Lower lobe of right lung (tissue), 2 donors: ENCODE measurements around the gene TRIM73. TPM values are rescaled to one million over a fixed set of nuclear protein-coding genes. Genes with fewer than 3 reads are reported as not detected.
"Not testable (repeated sequence)": the region's sequence is repeated elsewhere in the genome, so short reads cannot be mapped to it uniquely, and the experiment has no call there.

Experiments
- ATAC-seq, 2 donors: fragments of 200-7000 bp; cut with Tn5 transposase; one replicate each; pipeline ENCODE4 v1.9.1; 2020 to 2022; ENCODE audit warnings: mild to moderate bottlenecking in 2 of 2, moderate library complexity in 2 of 2
- DNase-seq: peaks from one replicate; pipeline ENCODE4 v3.0.0-alpha.2; 2020
- H3K27ac ChIP-seq: fragments of 200-600 bp; one replicate; pipeline ENCODE4 v1.8.0; 2022
- H3K27me3 ChIP-seq: fragments of 200-600 bp; one replicate; pipeline ENCODE4 v1.8.0; 2022; ENCODE audit warnings: low read depth
- H3K36me3 ChIP-seq: fragments of 200-600 bp; one replicate; pipeline ENCODE4 v1.8.0; 2022; ENCODE audit warnings: mild to moderate bottlenecking
- H3K4me1 ChIP-seq: fragments of 200-600 bp; one replicate; pipeline ENCODE4 v1.8.0; 2022
- H3K4me3 ChIP-seq: fragments of 200-600 bp; one replicate; pipeline ENCODE4 v1.8.0; 2022; ENCODE audit warnings: mild to moderate bottlenecking
- H3K9me3 ChIP-seq: fragments of 200-600 bp; one replicate; pipeline ENCODE4 v1.8.0; 2022
- intact Hi-C: fragments of 100-400 bp; cut with DNase I; formaldehyde crosslinking; loops from one replicate; pipeline ENCODE4 v1.11.0; 2022
- long read RNA-seq: library from polyadenylated mRNA; unstranded; transcript quantifications from one replicate; pipeline ENCODE4 v2.0.0, GENCODE V29; 2021
- total RNA-seq: library from RNA; stranded (reverse); fragmentation: NEBNext Ultra II Directional; extraction: Animal tissue kit (Norgen Biotek cat#: 25700); gene quantifications from one replicate; pipeline ENCODE4 v1.2.1, GENCODE V29; 2021
- donor health status: DM: no; HTN: yes; CAD: no; lungs with severe emphysema.

The TRIM73 gene
- 5.6 TPM for total RNA-seq
- long read RNA-seq, partial matches to known transcripts = 1 of 4 reads
- long read RNA-seq, other reads (novel, unspliced or antisense) = 2 of 4 reads

DNA sequence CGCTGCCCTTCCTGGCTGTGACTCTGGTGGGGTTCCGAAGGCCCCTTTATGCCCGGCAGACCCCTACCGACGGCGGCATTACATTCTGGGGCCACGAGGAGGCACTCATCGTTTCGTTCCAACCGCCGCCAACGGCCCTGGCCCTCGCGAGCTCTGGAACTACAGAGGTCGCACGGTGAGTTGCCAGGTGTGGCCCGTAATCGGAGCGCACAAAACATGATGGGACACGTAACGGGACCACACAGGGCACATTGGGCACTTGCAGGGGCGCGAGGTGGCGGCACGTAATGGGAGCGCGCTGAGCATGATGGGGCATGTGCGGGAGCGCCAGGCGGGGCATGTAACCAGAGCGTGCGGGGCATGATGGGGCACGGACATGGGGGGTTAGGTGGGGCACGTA lies at the start of gene TRIM73:
TSS of gene TRIM73 (plus strand) at position 301 of the 400 bp plus-strand sequence. CDS start 3,305 bp downstream, outside the sequence.
- H3K27me3 ChIP-seq, intact Hi-C loops, DNase-seq, H3K9me3 ChIP-seq, H3K4me1 ChIP-seq, H3K36me3 ChIP-seq, H3K27ac ChIP-seq, H3K4me3 ChIP-seq: not testable (repeated sequence)
- ATAC-seq = peak; percentile 28 to 38

DNA sequence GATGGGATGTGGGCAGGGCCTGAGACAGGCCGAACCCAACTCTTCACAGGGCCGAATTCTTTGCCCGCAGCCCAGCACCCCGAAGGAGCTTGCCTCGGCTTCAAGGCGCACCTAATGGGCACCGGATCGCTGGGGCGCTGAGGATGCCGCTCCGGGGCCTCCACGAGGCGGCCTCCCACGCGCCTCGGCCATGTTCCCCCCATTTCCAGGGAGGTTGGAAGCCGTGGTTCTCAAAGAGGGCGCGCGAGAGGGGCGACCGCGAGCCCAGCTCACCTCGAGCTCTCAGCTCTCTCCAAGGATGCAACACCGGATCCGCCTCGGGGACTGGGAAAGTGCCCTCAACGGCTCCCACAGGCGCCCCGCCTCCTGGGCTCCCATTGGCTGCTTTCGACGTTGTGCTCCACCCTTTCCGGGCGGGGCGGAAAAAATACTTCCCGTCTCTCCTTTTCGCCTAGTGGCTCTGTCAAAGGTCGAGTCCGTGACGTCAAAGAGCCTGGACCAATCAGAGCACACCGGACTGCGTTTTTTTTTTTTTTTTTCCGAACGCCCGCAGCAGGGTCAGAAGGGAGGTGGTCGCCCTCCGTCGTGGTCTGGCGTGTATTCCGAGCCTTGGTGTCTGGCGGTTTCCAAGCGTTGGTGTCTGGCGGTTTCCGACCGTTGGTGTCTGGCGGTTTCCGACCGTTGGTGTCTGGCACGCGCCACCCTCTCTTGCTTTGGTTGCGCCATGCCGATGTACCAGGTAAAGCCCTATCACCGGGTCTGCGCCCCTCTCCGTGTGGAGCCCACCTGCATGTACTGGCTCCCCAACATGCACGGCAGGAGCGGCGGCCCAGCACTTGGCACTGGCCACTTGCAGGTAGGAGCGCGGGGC lies 36.5 kb upstream of the TRIM73 start:
- H3K27ac ChIP-seq, H3K4me1 ChIP-seq, H3K4me3 ChIP-seq, H3K27me3 ChIP-seq, intact Hi-C loops, H3K9me3 ChIP-seq, H3K36me3 ChIP-seq: not testable (repeated sequence)
- ATAC-seq (peak; percentile 92), DNase-seq (peak; percentile 13)

DNA sequence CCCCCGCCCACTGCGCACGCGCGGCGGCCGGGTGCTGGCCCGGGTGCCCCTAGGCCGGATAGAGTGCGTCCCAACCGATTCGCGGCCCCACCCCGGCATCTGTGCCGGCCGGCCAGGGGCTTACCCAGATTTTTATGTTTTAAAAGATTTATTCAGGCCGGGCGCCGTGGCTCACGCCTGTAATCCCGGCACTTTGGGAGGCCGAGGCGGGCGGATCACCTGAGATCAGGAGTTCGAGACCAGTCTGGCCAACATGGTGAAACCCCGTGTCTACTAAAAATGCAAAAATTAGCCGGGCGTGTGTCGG lies 35.9 kb upstream of the TRIM73 start:
- H3K27ac ChIP-seq, ATAC-seq, H3K4me3 ChIP-seq, H3K27me3 ChIP-seq, H3K36me3 ChIP-seq, intact Hi-C loops, DNase-seq, H3K4me1 ChIP-seq, H3K9me3 ChIP-seq: not testable (repeated sequence)

- H3K4me3 ChIP-seq, H3K27me3 ChIP-seq, H3K27ac ChIP-seq, H3K9me3 ChIP-seq, H3K36me3 ChIP-seq, DNase-seq, ATAC-seq, intact Hi-C loops, H3K4me1 ChIP-seq: not testable (repeated sequence)
Measured at GRCh38 chr7:75364079-75364478, 31.4 kb upstream of the TRIM73 start.

- H3K36me3 ChIP-seq, intact Hi-C loops, H3K4me1 ChIP-seq, DNase-seq, H3K27ac ChIP-seq, H3K27me3 ChIP-seq, H3K9me3 ChIP-seq, ATAC-seq, H3K4me3 ChIP-seq: not testable (repeated sequence)
Measured at GRCh38 chr7:75366643-75367042, 28.8 kb upstream of the TRIM73 start.

DNA sequence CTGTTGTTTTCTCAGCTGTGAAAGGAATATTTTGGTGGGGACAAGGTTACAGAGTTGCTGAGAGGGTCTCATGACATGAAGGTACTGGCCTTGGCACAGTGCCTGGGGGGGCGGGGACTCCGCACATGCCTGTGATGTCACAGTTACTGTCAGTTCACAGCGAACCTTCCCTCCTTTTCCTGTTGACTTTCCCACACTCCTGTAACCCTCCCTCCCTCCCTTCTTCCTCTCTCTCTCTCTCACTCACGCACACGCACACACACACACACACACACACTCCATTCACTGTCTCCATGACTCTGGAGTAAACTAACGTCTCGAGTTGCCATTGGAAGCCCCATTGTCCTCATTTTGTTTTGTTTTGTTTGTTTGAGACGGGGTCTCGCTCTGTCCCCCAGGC lies 28.1 kb upstream of the TRIM73 start:
- DNase-seq = not testable (repeated sequence)

DNA sequence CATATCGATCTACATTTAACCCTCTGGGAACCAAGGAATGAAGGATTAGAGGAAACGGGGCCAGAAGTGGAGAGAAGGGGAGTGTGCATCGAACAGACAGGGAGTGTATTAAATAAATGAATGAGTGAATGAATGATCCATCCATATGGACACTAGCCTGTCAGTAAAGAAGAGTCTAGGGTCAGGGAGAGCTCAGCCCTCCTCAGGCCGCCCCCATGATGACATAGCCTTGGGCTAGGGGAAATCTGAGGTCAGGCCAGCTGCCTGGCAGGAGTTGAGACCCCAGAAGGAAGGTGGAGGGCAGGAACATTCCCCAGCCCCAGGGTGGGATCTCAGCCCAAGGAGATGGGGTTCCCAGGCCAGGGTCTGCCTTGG lies 21.3 kb upstream of the TRIM73 start:
- H3K9me3 ChIP-seq, H3K27me3 ChIP-seq, ATAC-seq: not testable (repeated sequence)

More for the DNA sequence above, 28.1 kb upstream of the TRIM73 start:
- H3K36me3 ChIP-seq, H3K27me3 ChIP-seq, H3K4me3 ChIP-seq, ATAC-seq, intact Hi-C loops, H3K9me3 ChIP-seq, H3K4me1 ChIP-seq, H3K27ac ChIP-seq: not testable (repeated sequence)

DNA sequence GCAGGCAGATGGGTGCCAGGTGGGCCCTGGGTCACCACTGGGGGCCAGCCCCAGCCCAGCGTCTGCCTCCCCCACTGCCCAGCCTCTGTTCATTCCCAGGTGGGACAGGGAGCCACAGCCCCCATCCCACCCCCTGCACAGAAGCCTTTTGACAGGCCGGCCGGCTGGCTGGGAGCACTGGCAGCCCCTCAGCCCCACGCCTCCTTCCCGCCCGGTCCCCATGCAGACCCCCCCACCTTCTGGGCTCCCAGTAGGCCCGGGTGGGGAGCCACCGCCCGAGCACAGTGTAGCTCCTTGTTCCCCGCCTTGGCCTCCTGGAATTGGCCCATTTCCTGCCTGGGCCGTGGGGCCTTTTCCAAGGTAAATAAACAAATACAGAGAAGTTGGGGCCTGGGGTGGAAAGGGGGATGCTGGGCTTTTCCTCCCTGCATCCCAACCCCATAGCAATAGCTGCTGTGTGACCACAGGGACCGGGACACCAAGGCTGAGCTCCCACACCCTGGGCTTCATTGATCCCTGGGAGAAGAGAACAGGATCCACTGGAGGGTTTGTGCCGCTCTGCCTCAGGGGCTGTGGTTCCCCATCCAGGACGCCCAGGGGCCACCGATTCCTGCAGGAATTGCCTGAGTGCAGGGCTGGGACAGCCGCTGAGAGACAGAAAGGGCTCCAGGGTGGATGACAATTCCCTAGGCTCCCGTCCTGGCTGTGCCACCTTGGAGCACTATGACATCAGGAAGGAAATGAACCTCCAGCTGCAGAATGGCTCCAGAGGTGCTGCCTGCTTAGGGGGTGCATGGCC lies 20.7 kb upstream of the TRIM73 start:
- DNase-seq, intact Hi-C loops, H3K4me3 ChIP-seq, H3K27me3 ChIP-seq, H3K9me3 ChIP-seq, H3K36me3 ChIP-seq, H3K27ac ChIP-seq, H3K4me1 ChIP-seq: not testable (repeated sequence)
- peak; percentile 23 to 50 for ATAC-seq

More for the DNA sequence above, 21.3 kb upstream of the TRIM73 start:
- intact Hi-C loops, H3K4me3 ChIP-seq, DNase-seq, H3K4me1 ChIP-seq, H3K27ac ChIP-seq, H3K36me3 ChIP-seq: not testable (repeated sequence)

DNA sequence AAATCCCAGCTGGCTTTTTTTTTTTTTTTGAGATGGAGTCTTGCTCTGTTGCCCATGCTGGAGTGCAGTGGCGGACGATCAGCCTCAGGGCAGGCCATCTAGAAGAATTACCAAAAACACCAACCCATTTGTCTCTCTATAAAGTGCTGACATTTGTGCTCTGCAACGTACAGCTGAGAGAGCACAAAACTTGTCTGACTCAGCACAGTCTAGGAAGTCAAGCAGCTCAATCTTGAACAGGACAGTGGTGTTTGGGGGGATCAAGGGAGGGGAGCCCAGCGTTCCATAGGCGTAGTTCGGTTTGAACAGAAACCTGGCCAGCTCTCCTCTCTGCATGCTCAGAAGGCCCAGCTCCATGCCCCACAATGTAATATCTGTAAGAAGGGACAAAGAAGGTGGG lies 2.2 kb upstream of the TRIM73 start:
- H3K4me3 ChIP-seq, DNase-seq, H3K4me1 ChIP-seq, H3K27me3 ChIP-seq, ATAC-seq, H3K36me3 ChIP-seq, intact Hi-C loops, H3K27ac ChIP-seq, H3K9me3 ChIP-seq: not testable (repeated sequence)

GRCh38 chr7:75397865-75398264 lies 2.4 kb downstream of the TRIM73 start:
- intact Hi-C loops, H3K9me3 ChIP-seq, H3K27ac ChIP-seq, H3K27me3 ChIP-seq, H3K4me3 ChIP-seq, DNase-seq, H3K4me1 ChIP-seq, ATAC-seq, H3K36me3 ChIP-seq: not testable (repeated sequence)

- H3K36me3 ChIP-seq, H3K27me3 ChIP-seq, H3K4me3 ChIP-seq, H3K4me1 ChIP-seq, DNase-seq, intact Hi-C loops, H3K27ac ChIP-seq, H3K9me3 ChIP-seq: not testable (repeated sequence)
- peak in 1 of 2 donors; percentile 29 for ATAC-seq
Measured at GRCh38 chr7:75398771-75399700, 3.6 kb downstream of the TRIM73 start.

DNA sequence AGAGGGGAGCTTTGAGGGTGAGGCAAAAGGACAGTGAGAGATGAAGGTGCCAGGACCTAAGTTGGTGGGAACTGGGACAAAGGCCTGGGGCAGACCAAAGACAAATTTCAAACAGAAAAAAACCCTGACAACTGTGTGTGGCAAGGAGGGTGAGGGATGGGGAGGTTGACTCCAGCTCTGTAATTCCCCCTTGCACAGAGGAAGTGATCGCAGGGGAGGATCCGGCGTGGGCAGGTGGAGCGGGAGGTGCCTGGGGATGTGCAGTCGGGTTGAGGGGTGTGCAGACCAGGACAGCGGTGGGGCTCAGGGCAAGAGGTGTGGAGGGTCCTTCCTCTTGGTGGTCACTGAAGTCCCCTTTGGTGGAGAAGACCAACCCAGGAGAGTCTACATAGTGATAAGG lies 5.1 kb downstream of the TRIM73 start:
- intact Hi-C loops = not testable (repeated sequence)

More for the DNA sequence above, 5.1 kb downstream of the TRIM73 start:
- H3K27ac ChIP-seq, ATAC-seq, H3K27me3 ChIP-seq, H3K4me1 ChIP-seq, DNase-seq, H3K36me3 ChIP-seq, H3K9me3 ChIP-seq, H3K4me3 ChIP-seq: not testable (repeated sequence)
